Activated CD4-positive, CD25-positive, alpha-beta regulatory T cell treated with anti-CD3 and anti-CD28 coated beads, Interleukin-2, amount 50 U/mL, for 72 hours (primary cell): ENCODE results near the gene DHRSX.
"Not testable (repeated sequence)": the region's sequence is repeated elsewhere in the genome, so short reads cannot be mapped to it uniquely, and the experiment has no call there.

Experiments used
- DNase-seq: peaks from one replicate; pipeline ENCODE4 v3.0.0; 2021

Gene DHRSX

DNA sequence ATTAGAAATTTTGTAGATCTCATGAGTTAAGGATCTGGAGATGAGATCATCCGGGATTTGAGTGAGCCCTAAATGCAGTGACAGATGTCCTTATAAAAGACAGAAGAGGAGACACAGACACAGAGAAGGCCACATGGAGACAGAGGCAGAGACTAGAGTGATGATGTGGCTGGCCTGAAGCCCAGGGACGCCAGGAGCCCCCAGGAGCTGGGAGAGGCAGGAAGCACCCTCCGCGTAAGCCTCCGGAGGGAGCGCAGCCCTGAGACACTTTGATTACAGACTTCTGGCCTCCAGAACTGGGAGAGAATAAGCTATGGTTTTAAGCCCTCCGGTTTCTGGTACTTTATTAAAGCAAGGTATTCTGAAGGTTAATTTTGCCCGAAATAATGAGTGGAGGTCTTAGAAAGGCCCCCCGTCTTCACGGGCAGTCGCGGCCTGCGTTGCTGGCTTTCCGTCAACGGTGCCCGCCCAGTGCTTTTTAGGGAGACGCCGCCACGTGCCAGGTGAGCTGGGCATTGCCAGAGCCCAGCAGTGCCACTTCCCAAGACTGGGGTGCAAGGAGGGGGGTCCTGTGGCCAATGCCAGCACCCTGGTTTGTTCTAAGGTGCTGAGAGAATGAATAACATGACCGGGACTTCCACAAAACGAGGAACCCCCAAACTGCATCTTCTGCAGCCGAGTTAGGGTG is 8.1 kb downstream of the DHRSX start:
- no peak for DNase-seq

GRCh38 chrX:2490634-2491033 is 10.1 kb downstream of the DHRSX start:
- no peak for DNase-seq

GRCh38 chrX:2489446-2490445 is 11.0 kb downstream of the DHRSX start:
- DNase-seq, result no peak

DNA sequence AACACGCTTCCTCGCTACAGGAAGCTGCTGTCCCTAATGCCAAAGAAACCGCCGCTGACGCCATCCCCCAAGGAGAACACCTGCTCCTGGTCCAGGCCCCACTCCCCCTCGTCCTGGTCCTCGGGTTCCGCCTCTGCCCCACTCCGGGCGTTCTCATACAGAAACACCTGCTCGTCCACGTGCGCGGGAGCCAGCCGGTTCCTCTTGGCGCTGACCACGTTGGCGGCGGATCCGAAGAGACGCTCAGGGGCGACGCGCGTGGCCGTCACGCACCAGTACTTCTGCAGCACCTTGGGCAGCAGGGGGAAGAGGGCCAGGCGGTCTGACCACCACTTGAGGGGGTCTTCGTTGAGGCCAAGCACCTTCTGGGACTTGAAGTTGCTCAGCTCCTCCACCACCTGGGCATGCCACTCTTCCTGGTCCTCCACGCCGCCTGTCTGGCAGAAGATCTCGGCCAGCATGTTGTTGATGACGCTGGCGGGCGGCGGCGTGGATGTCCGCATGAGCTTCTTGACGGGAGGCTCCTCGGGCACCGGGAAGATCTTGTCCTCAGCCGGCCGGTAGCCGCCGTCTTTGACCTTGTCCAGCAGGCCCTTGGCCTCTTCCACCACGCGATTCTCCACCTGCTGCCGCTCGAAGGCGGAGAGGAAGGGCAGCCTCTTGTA is 12.0 kb downstream of the DHRSX start:
- DNase-seq, result peak; percentile 17

DNA sequence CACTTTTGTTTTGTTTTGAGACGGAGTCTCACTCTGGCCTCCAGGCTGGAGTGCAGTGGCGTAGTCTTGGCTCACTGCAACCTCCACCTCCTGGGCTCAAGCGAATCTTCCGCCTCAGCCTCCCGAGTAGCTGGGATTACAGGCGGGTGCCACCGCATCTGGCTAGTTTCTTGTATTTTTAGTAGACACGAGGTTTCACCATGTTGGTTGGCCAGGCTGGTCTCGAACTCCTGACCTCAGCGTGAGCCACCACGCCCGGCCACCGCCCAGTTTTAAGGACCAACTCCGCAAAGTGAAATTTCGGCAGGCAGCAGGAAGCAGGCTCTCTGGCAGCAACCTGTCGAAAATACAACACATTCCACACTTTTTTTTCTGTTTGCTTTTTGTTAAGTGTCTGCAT is 13.4 kb downstream of the DHRSX start:
- DNase-seq, result no peak

GRCh38 chrX:2486476-2487133 is 14.2 kb downstream of the DHRSX start:
- no peak for DNase-seq

DNA sequence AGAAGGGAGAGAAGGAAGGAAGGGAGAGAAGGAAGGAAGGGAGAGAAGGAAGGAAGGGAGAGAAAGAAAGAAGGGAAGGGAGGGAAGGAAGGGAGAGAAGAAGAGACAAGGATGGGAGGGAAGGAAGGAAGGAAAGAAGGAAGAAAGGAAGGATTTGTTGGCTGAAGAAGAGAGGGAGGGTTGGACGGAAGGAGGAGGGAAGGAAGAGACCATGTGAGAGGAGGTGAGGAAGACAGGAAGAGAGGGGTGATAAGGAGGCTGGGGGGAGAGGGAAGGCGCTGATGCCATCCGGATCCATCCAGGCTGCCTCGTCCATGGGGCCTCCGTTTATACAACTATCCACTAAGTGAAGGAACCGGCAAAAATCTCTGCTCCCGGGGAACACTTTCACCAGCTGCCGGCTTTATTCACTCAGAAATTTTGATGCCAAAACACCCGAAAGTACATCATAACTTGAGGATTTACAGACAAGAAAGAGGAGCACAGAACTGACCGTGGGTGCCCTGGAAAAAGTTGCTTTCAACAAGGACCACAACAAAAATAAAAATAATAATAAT is 14.9 kb downstream of the DHRSX start:
- DNase-seq, result no peak

GRCh38 chrX:2484721-2485648 is 15.8 kb downstream of the DHRSX start:
- DNase-seq, result no peak

GRCh38 chrX:2484256-2484655 is 16.5 kb downstream of the DHRSX start:
- no peak for DNase-seq

DNA sequence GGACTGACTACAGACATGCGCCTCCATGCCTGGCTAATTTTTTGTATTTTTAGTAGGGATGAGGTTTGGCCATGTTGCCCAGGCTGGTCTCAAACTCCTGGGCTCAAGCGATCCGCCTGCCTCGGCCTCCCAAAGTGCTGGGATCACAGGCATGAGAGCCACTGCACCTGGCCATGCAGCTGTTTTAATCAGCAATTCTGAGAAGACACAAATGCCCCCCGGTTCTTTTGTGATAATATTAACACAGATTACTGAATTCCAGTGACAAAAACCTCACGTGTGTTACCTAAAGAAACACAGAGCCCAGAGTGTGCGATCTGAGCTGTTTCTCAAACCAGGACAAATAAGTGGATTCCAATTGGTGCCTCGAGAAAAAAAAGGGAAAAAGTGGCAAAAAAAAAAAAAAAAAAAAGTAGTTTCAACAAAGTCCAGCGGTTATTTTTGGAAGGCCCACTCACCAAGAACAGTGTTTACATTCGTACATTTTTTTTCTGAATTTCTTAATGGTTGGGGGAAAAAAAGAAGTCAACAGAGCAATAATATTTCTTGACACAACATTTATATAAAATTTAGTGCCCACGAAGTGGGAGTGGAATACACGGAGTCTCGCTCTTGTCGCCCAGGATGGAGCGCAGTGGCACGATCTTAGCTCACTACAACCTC is 17.2 kb downstream of the DHRSX start:
- DNase-seq, result no peak

DNA sequence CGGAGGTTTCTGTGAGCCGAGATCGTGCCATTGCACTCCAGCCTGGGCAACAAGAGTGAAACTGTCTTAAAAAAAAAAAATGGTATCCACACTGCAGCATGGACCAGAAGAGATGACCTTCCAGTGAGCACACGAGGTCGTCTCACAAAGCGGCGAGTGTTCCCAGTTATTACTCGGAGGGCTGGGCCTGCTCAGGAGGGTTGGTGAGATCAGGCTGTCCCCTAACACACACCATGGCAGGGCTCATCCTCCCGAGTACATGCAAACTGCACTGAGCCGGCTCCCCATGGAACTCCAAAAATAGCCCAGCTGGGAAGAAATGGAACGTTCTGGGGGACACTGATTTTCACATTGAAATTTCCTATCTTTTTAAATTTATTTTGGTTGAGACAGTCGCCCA is 19.2 kb downstream of the DHRSX start:
- DNase-seq, result not testable (repeated sequence)

DNA sequence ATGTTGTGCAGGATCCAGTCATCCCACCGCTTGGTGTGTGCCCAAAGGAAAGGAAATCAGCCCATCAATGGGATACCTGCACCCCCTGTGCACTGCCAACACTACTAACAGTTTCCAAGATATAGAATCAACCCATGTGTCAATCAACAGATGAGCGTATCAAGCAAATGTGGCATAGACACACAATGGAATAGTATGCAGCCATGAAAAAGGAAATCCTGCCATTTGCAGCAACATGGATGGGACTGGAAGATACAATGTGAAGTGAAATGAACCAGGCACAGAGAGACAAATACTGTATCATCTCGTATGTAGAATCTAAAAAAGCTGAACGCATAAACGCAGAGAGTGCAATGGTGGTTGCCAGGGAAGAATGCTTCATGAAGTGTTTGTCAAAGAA is 20.8 kb downstream of the DHRSX start:
- DNase-seq, result not testable (repeated sequence)

DNA sequence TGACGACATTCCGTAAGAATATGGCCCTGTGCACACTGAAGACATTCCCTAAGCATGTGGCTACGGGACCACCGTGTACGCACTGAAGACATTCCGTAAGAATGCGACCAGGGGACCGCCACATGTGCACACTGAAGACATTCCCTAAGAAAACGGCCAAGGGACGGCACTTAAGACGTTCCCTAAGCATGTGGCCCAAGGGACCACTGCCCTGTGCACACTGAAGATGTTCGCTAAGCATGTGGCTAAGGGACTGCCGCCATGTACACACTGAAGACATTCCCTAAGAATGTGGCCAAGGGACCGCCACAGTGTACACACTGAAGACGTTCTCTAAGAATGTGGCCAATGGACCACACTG is 21.4 kb downstream of the DHRSX start:
- no peak for DNase-seq

DNA sequence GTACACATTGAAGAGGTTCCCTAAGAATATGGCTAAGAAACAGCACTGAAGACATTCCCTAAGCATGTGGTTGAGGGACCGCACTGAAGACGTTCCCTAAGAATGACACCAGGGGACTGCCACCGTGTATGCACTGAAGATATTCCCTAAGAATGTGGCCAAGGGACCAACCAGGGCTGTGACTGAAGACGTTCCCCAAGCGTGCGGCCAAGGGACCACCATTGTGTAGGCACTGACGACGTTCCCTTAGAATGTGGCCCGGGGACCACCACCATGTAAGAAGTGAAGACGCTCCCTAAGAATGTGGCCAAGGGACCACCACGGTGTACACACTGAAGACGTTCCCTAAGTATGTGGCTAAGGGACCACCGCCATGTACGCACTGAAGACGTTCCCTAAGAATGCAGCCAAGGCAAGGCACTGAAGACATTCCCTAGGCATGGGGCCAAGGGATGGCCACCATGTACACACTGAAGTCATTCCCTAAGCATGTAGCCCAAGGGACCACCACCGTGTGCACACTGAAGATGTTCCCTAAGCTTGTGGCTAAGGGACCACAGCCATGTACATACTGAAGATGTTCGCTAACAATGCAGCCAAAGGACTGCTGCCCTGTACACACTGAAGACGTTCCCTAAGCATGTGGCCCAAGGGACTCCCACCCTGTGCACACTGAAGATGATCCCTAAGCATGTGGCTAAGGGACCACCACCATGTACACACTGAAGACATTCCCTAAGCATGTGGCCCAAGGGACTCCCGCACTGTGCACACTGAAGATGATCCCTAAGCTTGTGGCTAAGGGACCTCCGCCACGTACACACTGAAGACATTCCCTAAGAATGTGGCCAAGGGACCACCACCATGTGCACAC is 22.0 kb downstream of the DHRSX start:
- no peak for DNase-seq

- DNase-seq, result not testable (repeated sequence)
Measured at GRCh38 chrX:2477313-2477712, 23.5 kb downstream of the DHRSX start.

GRCh38 chrX:2474963-2475726 is 25.6 kb downstream of the DHRSX start:
- no peak for DNase-seq

DNA sequence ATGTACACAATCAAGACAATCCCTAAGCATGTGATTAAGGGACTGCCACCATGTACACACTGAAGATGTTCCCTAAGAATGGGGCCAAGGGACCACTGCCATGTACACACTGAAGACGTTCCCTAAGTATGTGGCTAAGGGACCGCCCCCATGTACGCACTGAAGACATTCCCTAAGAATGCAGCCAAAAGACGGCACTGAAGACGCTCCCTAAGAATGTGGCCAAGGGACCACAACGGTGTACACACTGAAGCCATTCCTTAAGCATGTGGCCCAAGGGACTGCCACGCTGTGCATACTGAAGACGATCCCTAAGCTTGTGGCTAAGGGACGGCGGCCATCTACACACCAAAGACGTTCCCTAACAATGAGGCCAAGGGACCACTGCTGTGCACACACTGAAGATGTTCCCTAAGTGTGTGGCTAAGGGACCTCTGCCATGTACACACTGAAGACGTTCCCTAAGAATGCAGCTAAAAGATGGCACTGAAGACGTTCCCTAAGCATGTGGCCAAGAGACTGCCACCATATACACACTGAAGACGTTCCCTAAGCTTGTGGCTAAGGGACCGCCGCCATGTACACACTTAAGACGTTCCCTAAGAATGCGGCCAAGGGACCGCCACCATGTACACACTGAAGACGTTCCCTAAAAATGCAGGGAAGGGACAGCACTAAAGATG is 26.4 kb downstream of the DHRSX start:
- DNase-seq, result no peak

DNA sequence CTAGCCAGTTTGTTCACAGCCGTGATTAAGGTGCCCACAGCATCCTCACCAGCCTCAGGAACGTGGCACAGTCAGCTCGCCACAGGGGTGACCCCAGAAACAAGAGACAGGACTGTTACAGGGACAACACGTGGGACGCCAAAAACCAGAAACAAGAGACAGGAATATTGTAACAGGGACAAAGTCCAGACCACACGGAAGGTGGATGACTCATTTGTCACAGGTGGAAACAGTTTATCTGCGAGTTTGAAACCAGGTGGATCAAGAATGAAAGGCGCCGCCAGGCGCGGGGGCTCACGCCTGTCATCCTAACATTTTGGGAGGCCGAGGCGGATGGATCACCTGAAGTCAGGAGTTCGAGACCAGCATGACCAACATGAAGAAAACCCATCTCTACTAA is 27.7 kb downstream of the DHRSX start:
- DNase-seq, result not testable (repeated sequence)

- DNase-seq, result no peak
Measured at GRCh38 chrX:2471641-2472040, 29.1 kb downstream of the DHRSX start.
